ENCODE measurements around the gene NELL2. TPM values are rescaled to one million over a fixed set of nuclear protein-coding genes. Genes with fewer than 3 reads are reported as not detected.

NELL2 gene
- total and polyA plus RNA-seq, 9 of the 15 experiments (the other 6 are each of a cell fraction or from before 2014, with no cell fraction given), result 0.32 to 1.1 (median 0.53) TPM

DNA sequence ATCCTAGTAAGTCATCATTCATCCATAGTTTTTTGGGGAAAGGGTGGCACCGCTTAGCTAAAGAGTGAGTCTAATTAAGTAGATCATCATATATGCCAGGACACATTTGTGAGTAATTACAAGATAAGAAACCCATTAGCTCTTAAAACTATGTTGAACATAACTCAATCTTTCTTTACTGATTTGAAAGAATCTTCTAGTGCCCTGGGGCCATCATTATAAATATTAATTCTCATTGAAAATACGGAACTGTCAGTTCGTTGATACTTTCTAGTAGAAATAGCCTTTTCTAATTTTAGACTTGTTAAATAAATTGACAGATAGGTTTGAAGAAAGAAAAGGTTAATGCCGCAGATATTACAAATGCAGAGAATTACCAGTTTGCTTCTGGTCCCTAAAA, 312.6 kb downstream of the NELL2 start (continued):
- TF ChIP-seq ZNF184 (CRISPR knock-in tag; IDR thresholded peaks at IDR 0.05) (no peak), ZNF311 (CRISPR knock-in tag; IDR thresholded peaks at IDR 0.05) (no peak), CEBPB (tag; IDR thresholded peaks at IDR 0.05) (no peak), HMG20A (CRISPR knock-in tag; conservative IDR thresholded peaks at IDR 0.05) (no peak), BRF1 (IDR thresholded peaks at IDR 0.05; ENCODE audit: borderline replicate concordance, extremely low read depth, insufficient read length) (no peak), ATF1 (CRISPR knock-in tag; IDR thresholded peaks at IDR 0.05) (no peak), ATF1 (tag; IDR thresholded peaks at IDR 0.05) (no peak), HEY1 (CRISPR knock-in tag; IDR thresholded peaks at IDR 0.05; ENCODE audit: borderline replicate concordance) (no peak)

DNA sequence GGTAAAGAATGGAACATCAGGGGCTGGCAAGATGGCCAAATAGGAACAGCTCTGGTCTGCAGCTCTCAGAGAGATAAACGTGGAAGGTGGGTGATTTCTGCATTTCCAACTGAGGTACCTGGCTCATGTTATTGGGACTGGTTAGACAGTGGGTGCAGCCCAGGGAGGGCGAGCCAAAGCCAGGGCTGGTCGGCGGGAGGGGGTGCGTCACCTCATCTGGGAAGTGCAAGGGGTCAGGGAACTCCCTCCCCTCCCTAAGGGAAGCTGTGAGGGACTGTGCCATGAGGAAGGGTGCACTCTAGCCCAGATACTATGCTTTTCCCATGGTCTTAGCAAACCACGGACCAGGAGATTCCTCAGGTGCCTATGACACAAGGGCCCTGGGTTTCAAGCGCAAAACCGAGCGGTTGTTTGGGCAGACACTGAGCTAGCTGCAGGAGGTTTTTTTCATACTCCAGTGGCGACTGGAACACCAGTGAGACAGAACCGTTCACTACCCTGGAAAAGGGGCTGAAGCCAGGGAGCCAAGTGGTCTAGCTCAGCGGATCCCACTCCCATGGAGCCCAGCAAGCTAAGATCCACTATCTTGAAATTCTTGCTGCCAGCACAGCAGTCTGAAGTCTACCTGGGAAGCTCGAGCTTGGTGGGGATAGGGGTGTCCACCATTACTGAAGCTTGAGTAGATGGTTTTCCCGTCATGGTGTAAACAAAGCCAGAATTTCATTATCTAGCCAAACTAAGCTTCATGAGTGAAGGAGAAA, 317.6 kb downstream of the NELL2 start:
- ChIA-PET POLR2A (no interaction called here), CTCF (ENCODE audit: low intra/inter-chr PET ratio) (no interaction called here)
- ATAC-seq (no peak), FAIRE-seq (no peak), DNase-seq (ENCODE audit: extremely low read depth in 1 of 4, low spot score in 3 of 4) (no peak)
- Histone ChIP-seq H2AFZ (ENCODE audit: low read depth, low read length) (no peak overlapping the region), H3K4me3 (no peak overlapping the region), H3K9me1 (ENCODE audit: control insufficient read depth, insufficient read depth, low read length) (no peaks in the 10 kb centered on the region), H3K36me3 (ENCODE audit: control insufficient read depth, insufficient read depth, low read length) (no peaks in the 10 kb centered on the region), H3K79me2 (ENCODE audit: control insufficient read depth, insufficient read depth, low read length) (no peaks in the 10 kb centered on the region), H3K27ac (ENCODE audit: extremely low read depth, low read depth, low read length) (no peak overlapping the region), H4K20me1 (replicated peaks; ENCODE audit: control insufficient read depth, insufficient read depth, low read length) (no peaks in the 10 kb centered on the region), H3K9me3 (replicated peaks; ENCODE audit: control insufficient read depth, insufficient read depth, low read depth, low read length) (no peaks in the 10 kb centered on the region; the same call in 1 of the 2 replicates), H3K9ac (ENCODE audit: insufficient read depth in 1 of 2, low read depth in 2 of 2, low read length in 2 of 2) (no peak overlapping the region), H3K4me2 (ENCODE audit: insufficient read depth, low read length) (no peak overlapping the region), H3K27me3 (ENCODE audit: control insufficient read depth in 2 of 2, insufficient read depth in 2 of 2, low read length in 2 of 2) (no peaks in the 10 kb centered on the region), H3K4me1 (replicated peaks in 1 of 2; ENCODE audit: control insufficient read depth in 2 of 2, insufficient read depth in 2 of 2, low read length in 2 of 2) (no peaks in the 10 kb centered on the region)
- BruUV-seq (replicated peaks), result no TSS peak
- intact Hi-C loops (cut with micrococcal nuclease) (no loop called here), in situ Hi-C loops (cut with MboI) (no loop called here)
- WGBS (ENCODE audit: insufficient coverage, low coverage, missing lambda C conversion rate), result 1% methylated on average over 14 of the region's 14 CpGs
- TF ChIP-seq ZNF778 (CRISPR knock-in tag; IDR thresholded peaks at IDR 0.05) (no peak), DACH1 (IDR thresholded peaks at IDR 0.05; ENCODE audit: partially characterized antibody) (no peak), DPF2 (IDR thresholded peaks at IDR 0.05) (no peak)
- TF ChIP-seq, protein P1, sequence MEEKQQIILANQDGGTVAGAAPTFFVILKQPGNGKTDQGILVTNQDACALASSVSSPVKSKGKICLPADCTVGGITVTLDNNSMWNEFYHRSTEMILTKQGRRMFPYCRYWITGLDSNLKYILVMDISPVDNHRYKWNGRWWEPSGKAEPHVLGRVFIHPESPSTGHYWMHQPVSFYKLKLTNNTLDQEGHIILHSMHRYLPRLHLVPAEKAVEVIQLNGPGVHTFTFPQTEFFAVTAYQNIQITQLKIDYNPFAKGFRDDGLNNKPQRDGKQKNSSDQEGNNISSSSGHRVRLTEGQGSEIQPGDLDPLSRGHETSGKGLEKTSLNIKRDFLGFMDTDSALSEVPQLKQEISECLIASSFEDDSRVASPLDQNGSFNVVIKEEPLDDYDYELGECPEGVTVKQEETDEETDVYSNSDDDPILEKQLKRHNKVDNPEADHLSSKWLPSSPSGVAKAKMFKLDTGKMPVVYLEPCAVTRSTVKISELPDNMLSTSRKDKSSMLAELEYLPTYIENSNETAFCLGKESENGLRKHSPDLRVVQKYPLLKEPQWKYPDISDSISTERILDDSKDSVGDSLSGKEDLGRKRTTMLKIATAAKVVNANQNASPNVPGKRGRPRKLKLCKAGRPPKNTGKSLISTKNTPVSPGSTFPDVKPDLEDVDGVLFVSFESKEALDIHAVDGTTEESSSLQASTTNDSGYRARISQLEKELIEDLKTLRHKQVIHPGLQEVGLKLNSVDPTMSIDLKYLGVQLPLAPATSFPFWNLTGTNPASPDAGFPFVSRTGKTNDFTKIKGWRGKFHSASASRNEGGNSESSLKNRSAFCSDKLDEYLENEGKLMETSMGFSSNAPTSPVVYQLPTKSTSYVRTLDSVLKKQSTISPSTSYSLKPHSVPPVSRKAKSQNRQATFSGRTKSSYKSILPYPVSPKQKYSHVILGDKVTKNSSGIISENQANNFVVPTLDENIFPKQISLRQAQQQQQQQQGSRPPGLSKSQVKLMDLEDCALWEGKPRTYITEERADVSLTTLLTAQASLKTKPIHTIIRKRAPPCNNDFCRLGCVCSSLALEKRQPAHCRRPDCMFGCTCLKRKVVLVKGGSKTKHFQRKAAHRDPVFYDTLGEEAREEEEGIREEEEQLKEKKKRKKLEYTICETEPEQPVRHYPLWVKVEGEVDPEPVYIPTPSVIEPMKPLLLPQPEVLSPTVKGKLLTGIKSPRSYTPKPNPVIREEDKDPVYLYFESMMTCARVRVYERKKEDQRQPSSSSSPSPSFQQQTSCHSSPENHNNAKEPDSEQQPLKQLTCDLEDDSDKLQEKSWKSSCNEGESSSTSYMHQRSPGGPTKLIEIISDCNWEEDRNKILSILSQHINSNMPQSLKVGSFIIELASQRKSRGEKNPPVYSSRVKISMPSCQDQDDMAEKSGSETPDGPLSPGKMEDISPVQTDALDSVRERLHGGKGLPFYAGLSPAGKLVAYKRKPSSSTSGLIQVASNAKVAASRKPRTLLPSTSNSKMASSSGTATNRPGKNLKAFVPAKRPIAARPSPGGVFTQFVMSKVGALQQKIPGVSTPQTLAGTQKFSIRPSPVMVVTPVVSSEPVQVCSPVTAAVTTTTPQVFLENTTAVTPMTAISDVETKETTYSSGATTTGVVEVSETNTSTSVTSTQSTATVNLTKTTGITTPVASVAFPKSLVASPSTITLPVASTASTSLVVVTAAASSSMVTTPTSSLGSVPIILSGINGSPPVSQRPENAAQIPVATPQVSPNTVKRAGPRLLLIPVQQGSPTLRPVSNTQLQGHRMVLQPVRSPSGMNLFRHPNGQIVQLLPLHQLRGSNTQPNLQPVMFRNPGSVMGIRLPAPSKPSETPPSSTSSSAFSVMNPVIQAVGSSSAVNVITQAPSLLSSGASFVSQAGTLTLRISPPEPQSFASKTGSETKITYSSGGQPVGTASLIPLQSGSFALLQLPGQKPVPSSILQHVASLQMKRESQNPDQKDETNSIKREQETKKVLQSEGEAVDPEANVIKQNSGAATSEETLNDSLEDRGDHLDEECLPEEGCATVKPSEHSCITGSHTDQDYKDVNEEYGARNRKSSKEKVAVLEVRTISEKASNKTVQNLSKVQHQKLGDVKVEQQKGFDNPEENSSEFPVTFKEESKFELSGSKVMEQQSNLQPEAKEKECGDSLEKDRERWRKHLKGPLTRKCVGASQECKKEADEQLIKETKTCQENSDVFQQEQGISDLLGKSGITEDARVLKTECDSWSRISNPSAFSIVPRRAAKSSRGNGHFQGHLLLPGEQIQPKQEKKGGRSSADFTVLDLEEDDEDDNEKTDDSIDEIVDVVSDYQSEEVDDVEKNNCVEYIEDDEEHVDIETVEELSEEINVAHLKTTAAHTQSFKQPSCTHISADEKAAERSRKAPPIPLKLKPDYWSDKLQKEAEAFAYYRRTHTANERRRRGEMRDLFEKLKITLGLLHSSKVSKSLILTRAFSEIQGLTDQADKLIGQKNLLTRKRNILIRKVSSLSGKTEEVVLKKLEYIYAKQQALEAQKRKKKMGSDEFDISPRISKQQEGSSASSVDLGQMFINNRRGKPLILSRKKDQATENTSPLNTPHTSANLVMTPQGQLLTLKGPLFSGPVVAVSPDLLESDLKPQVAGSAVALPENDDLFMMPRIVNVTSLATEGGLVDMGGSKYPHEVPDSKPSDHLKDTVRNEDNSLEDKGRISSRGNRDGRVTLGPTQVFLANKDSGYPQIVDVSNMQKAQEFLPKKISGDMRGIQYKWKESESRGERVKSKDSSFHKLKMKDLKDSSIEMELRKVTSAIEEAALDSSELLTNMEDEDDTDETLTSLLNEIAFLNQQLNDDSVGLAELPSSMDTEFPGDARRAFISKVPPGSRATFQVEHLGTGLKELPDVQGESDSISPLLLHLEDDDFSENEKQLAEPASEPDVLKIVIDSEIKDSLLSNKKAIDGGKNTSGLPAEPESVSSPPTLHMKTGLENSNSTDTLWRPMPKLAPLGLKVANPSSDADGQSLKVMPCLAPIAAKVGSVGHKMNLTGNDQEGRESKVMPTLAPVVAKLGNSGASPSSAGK (IDR thresholded peaks at IDR 0.05), result no peak

All from K562 (cell line).